ENCODE results near the gene GSTO1. TPM values are rescaled to one million over a fixed set of nuclear protein-coding genes. Genes with fewer than 3 reads are reported as not detected.

Gene GSTO1
- total RNA-seq, 1 donor from 2014 or later = 195 TPM

GRCh38 chr10:104301907-104302690, 47.4 kb downstream of the GSTO1 start:
- H3K4me3 ChIP-seq (ENCODE audit: low read depth, low read length) = no peak overlapping the region
- TF ChIP-seq CTCF (conservative IDR thresholded peaks at IDR 0.05; ENCODE audit: low read depth, low read length) = peak; percentile 8
- DNase-seq (ENCODE audit: low read depth) = no peak

- H3K4me3 ChIP-seq (ENCODE audit: low read depth, low read length) = no peak overlapping the region
- no peak for DNase-seq (ENCODE audit: low read depth)
- no peak for TF ChIP-seq CTCF (conservative IDR thresholded peaks at IDR 0.05; ENCODE audit: low read depth, low read length)
Measured at GRCh38 chr10:104303594-104304355, 49.1 kb downstream of the GSTO1 start.

- no peak for TF ChIP-seq CTCF (conservative IDR thresholded peaks at IDR 0.05; ENCODE audit: low read depth, low read length)
- H3K4me3 ChIP-seq (ENCODE audit: low read depth, low read length) = no peak overlapping the region
- no peak for DNase-seq (ENCODE audit: low read depth)
Measured at GRCh38 chr10:104304356-104304745, 49.7 kb downstream of the GSTO1 start.

- TF ChIP-seq CTCF (conservative IDR thresholded peaks at IDR 0.05; ENCODE audit: low read depth, low read length) = no peak
- H3K4me3 ChIP-seq (ENCODE audit: low read depth, low read length) = no peak overlapping the region
- no peak for DNase-seq (ENCODE audit: low read depth)
Measured at GRCh38 chr10:104304927-104305326, 50.2 kb downstream of the GSTO1 start.

GRCh38 chr10:104306897-104307296, 52.2 kb downstream of the GSTO1 start:
- TF ChIP-seq CTCF (conservative IDR thresholded peaks at IDR 0.05; ENCODE audit: low read depth, low read length) = no peak
- DNase-seq (ENCODE audit: low read depth) = no peak
- no peak overlapping the region for H3K4me3 ChIP-seq (ENCODE audit: low read depth, low read length)

GRCh38 chr10:104307576-104308438, 53.1 kb downstream of the GSTO1 start:
- no peak overlapping the region for H3K4me3 ChIP-seq (ENCODE audit: low read depth, low read length)
- no peak for DNase-seq (ENCODE audit: low read depth)
- no peak for TF ChIP-seq CTCF (conservative IDR thresholded peaks at IDR 0.05; ENCODE audit: low read depth, low read length)
